Right atrium auricular region (tissue), 2 donors: ENCODE measurements around the gene DEFB132. TPM values are rescaled to one million over a fixed set of nuclear protein-coding genes. Genes with fewer than 3 reads are reported as not detected.
"Not testable (repeated sequence)": the region's sequence is repeated elsewhere in the genome, so short reads cannot be mapped to it uniquely, and the experiment has no call there.

Source experiments
- DNase-seq: peaks from one replicate; pipeline ENCODE4 v3.0.0-alpha.2; 2019; ENCODE audit warnings: low spot score
- H3K27ac ChIP-seq, 2 donors: fragments of 200-600 bp; sonication (generic); 1 replicate in 1 of 2; 2 replicates in 1 of 2; pipeline ENCODE4 v1.5.1; 2016 to 2019
- H3K27me3 ChIP-seq, 2 donors: fragments of 200-600 bp; sonication (generic); one replicate each; pipeline versions ENCODE4 v1.5.1 to v1.6.0; 2017 to 2019
- H3K36me3 ChIP-seq: fragments of 200-600 bp; sonication (generic); one replicate; pipeline ENCODE4 v1.5.1; 2016
- H3K4me1 ChIP-seq, 2 donors: fragments of 200-600 bp; sonication (generic); one replicate each; pipeline versions ENCODE4 v1.5.1 to v1.6.0; 2017 to 2019
- H3K4me3 ChIP-seq, 2 donors: fragments of 200-600 bp; sonication (generic); 1 replicate in 1 of 2; 2 replicates in 1 of 2; pipeline ENCODE4 v1.5.1; 2017 to 2019; ENCODE audit warnings: mild to moderate bottlenecking in 1 of 2, moderate library complexity in 1 of 2
- H3K9me3 ChIP-seq, 2 donors: fragments of 200-600 bp; sonication (generic); one replicate each; pipeline ENCODE4 v1.5.1; 2019
- CTCF ChIP-seq, 2 donors: fragments of 200-600 bp; sonication (generic); IDR thresholded peaks; one replicate each; pipeline ENCODE4 v1.5.1; 2019; ENCODE audit warnings: antibody characterized with exemption in 2 of 2
- total RNA-seq, 2 donors: library from RNA; depleted of rRNA; stranded (reverse); fragments of >200 nt; gene quantifications; one replicate each; pipeline ENCODE4 v1.1.0, GENCODE V29; 2016

DEFB132 gene
- total RNA-seq, 2 donors from 2014 or later, result not detected

- Histone ChIP-seq H3K4me1 (no peaks in the 10 kb centered on the region), H3K27ac (peak overlapping the region in 1 of 2 donors; percentile 68)
- no peak for DNase-seq
Measured at GRCh38 chr20:217266-217665, 40.3 kb upstream of the DEFB132 start.

GRCh38 chr20:219290-220115 is 38.0 kb upstream of the DEFB132 start:
- no peak overlapping the region for H3K27ac ChIP-seq
- H3K36me3 ChIP-seq, result no peaks in the 10 kb centered on the region
- H3K4me1 ChIP-seq, result no peaks in the 10 kb centered on the region
- H3K4me3 ChIP-seq, result no peak overlapping the region
- no peak for DNase-seq
- TF ChIP-seq CTCF (IDR thresholded peaks at IDR 0.05), result peak in 1 of 2 donors; percentile 56
- H3K27me3 ChIP-seq, result no peaks in the 10 kb centered on the region
- no peaks in the 10 kb centered on the region for H3K9me3 ChIP-seq

More at GRCh38 chr20:217266-217665, 40.3 kb upstream of the DEFB132 start:
- Histone ChIP-seq H3K9me3 (no peaks in the 10 kb centered on the region), H3K27me3 (no peaks in the 10 kb centered on the region), H3K4me3 (no peak overlapping the region), H3K36me3 (no peaks in the 10 kb centered on the region)
- TF ChIP-seq CTCF (IDR thresholded peaks at IDR 0.05), result no peak

DNA sequence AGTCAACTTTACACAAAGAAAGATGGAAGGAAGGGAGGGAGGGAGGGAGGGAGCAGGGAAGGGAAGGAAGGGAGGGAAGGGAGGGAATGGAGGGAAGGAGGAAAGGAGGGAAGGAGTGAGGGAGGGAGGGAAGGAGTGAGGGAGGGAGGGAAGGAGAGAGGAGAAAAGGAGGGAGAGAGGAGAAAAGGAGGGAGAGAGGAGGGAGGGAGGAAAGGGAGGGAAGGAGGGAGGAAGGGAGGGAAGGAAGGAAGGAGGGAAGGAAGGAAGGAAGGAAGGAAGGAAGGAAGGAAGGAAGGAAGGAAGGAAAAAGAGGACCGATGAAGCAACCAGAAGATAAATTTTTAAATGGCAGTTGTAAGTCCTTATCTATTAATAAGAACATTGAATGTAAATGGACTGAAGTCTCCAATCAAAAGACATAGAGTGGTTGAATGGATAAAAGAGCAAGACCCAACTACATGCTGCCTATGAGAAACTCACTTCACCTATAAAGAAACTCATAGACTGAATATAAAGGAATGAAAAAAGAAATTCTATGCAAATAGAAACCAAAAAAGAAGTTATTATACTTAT is 36.2 kb upstream of the DEFB132 start:
- no peaks in the 10 kb centered on the region for H3K4me1 ChIP-seq
- no peak for DNase-seq
- H3K36me3 ChIP-seq, result no peaks in the 10 kb centered on the region
- H3K27ac ChIP-seq, result no peak overlapping the region
- H3K9me3 ChIP-seq, result no peaks in the 10 kb centered on the region
- no peak overlapping the region for H3K4me3 ChIP-seq
- no peak for TF ChIP-seq CTCF (IDR thresholded peaks at IDR 0.05)
- no peaks in the 10 kb centered on the region for H3K27me3 ChIP-seq

DNA sequence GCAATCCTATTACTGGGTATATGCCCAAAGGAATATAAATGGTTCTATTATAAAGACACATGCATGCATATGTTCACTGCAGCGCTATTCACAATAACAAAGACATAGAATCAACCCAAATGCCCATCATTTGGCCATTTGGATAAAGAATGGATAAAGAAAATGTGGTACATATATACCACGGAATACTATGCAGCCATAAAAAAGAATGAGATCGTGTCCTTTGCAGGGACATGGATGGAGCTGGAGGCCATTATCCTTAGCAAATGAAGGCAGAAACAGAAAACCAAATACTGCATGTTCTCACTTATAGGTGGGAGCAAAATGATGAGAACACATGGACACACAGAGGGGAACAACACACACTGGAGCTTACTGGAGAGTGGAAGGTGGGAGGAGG is 31.6 kb upstream of the DEFB132 start:
- DNase-seq, H3K27ac ChIP-seq, H3K4me3 ChIP-seq, H3K36me3 ChIP-seq, H3K27me3 ChIP-seq, H3K9me3 ChIP-seq, H3K4me1 ChIP-seq: not testable (repeated sequence)

GRCh38 chr20:226958-227357 is 30.6 kb upstream of the DEFB132 start, which contains the start of gene DEFB129:
DEFB129 (plus strand) TSS chr20:227258; CDS start chr20:227289, 31 bp downstream.
- Histone ChIP-seq H3K36me3 (no peaks in the 10 kb centered on the region), H3K27me3 (no peaks in the 10 kb centered on the region), H3K9me3 (no peaks in the 10 kb centered on the region), H3K4me3 (no peak within 1 kb of the TSS), H3K27ac (no peak within 1 kb of the TSS), H3K4me1 (no peaks in the 10 kb centered on the region)
- no peak for TF ChIP-seq CTCF (IDR thresholded peaks at IDR 0.05)
- DNase-seq, result no peak

DNA sequence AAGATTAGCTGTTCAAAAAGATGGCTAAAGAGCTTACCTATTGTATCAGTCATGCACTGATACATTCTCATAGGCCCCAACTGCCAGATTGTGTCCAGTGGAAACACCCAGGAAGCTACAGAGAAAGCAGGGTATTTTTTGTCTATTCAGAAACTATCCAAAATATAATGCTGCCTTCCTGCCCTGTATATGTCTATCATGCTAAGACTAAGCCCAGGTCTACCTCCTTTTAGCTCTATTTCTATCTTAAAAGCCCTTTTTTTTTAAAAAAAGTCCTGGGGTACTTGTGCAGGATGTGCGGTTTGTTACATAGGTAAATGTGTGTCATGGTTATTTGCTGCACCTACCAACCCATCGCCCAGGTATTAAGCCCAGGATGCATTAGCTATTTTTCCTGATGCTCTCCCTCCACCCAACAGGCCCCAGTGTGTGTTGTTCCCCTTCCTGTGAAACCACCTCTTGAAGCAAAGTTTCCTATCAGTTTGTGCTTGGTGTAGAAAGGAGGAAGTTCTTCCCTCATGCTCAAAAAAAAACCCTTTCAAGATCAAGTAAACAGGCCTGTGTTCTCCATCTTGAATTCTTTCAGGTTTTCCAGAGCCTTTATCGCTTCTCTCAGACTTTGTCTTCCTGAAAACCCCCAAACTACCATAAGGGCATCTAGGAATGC is 30.0 kb upstream of the DEFB132 start:
- H3K27me3 ChIP-seq, result no peaks in the 10 kb centered on the region
- H3K4me3 ChIP-seq, result no peak overlapping the region
- no peak for DNase-seq
- no peaks in the 10 kb centered on the region for H3K36me3 ChIP-seq
- no peak for TF ChIP-seq CTCF (IDR thresholded peaks at IDR 0.05)
- no peaks in the 10 kb centered on the region for H3K4me1 ChIP-seq
- no peaks in the 10 kb centered on the region for H3K9me3 ChIP-seq
- no peak overlapping the region for H3K27ac ChIP-seq
